Vagina (tissue), 2 donors: ENCODE data around the gene PHKG2. TPM values are rescaled to one million over a fixed set of nuclear protein-coding genes. Genes with fewer than 3 reads are reported as not detected.

Source experiments
- DNase-seq, 2 donors: peaks; one replicate each; pipeline ENCODE4 v3.0.0-alpha.2; 2017; ENCODE audit errors: extremely low spot score in 2 of 2
- H3K27ac ChIP-seq: fragments of 200-600 bp; sonication (generic); one replicate; pipeline ENCODE4 v1.5.1; 2019
- H3K27me3 ChIP-seq: fragments of 200-600 bp; sonication (generic); one replicate; pipeline ENCODE4 v1.5.1; 2019
- H3K36me3 ChIP-seq, 2 donors: fragments of 200-600 bp; sonication (generic); one replicate each; pipeline ENCODE4 v1.5.1; 2017 to 2019
- H3K4me1 ChIP-seq: fragments of 200-600 bp; sonication (generic); one replicate; pipeline ENCODE4 v1.5.1; 2019
- H3K4me3 ChIP-seq, 2 donors: fragments of 200-600 bp; sonication (generic); 1 replicate in 1 of 2; 2 replicates in 1 of 2; pipeline ENCODE4 v1.5.1; 2016 to 2019
- H3K9me3 ChIP-seq: fragments of 200-600 bp; sonication (generic); one replicate; pipeline ENCODE4 v1.5.1; 2019
- CTCF ChIP-seq, 3 experiments: fragments of 450-650 bp in 2 of 3; fragments of 200-600 bp in 1 of 3; sonication (generic) in 1 of 3; IDR thresholded peaks; one replicate each; pipeline ENCODE4 v1.5.1; 2017 to 2019; ENCODE audit warnings: antibody characterized with exemption in 3 of 3, mild to moderate bottlenecking in 2 of 3, moderate library complexity in 2 of 3
- POLR2A ChIP-seq, 2 donors: fragments of 450-650 bp; IDR thresholded peaks; one replicate each; pipeline ENCODE4 v1.6.1; 2017; ENCODE audit warnings: antibody characterized with exemption in 2 of 2, mild to moderate bottlenecking in 2 of 2, moderate library complexity in 2 of 2
- POLR2AphosphoS5 ChIP-seq, 2 donors: sonication (generic); formaldehyde crosslinking; IDR thresholded peaks; one replicate each; pipeline ENCODE4 v1.9.0; 2017; ENCODE audit warnings: antibody characterized with exemption in 2 of 2, mild to moderate bottlenecking in 2 of 2, low read depth in 1 of 2; ENCODE audit not compliant: insufficient read depth in 1 of 2
- intact Hi-C: fragments of 100-400 bp; cut with DNase I; formaldehyde crosslinking; loops from one replicate; pipeline ENCODE4 v1.15.1; 2023
- total RNA-seq: library from RNA; depleted of rRNA; stranded (reverse); fragments of >200 nt; gene quantifications from one replicate; pipeline ENCODE4 v1.2.3, GENCODE V29; 2016

PHKG2 gene
- total RNA-seq, 1 donor from 2014 or later, result 32.9 TPM

GRCh38 chr16:30786115-30786935 lies 38.1 kb downstream of the PHKG2 start:
- peaks cover 0 to 27% of the 10 kb centered on the region in 2 donors for H3K36me3 ChIP-seq
- H3K27ac ChIP-seq, result peak overlapping the region; percentile 85
- TF ChIP-seq CTCF (IDR thresholded peaks at IDR 0.05) (no peak), POLR2AphosphoS5 (IDR thresholded peaks at IDR 0.05; ENCODE audit: insufficient read depth in 1 of 2, low read depth in 1 of 2) (no peak), POLR2A (IDR thresholded peaks at IDR 0.05) (no peak)
- intact Hi-C loops, result no loop called here
- H3K4me3 ChIP-seq, result peak overlapping the region; percentile 66 to 94
- no peaks in the 10 kb centered on the region for H3K27me3 ChIP-seq
- peaks cover 29% of the 10 kb centered on the region for H3K4me1 ChIP-seq
- H3K9me3 ChIP-seq, result no peaks in the 10 kb centered on the region
- no peak for DNase-seq

GRCh38 chr16:30786936-30787612 lies 38.8 kb downstream of the PHKG2 start, which contains the start of gene ZNF629:
Gene ZNF629 (minus strand): TSS chr16:30787205. CDS start chr16:30784482, 2,723 bp downstream.
- H3K27ac ChIP-seq, result peak within 1 kb of the TSS; percentile 85
- no peaks in the 10 kb centered on the region for H3K9me3 ChIP-seq
- peaks cover 0 to 20% of the 10 kb centered on the region in 2 donors for H3K36me3 ChIP-seq
- TF ChIP-seq POLR2AphosphoS5 (IDR thresholded peaks at IDR 0.05; ENCODE audit: insufficient read depth in 1 of 2, low read depth in 1 of 2) (peak in 1 of 2 donors; percentile 67), POLR2A (IDR thresholded peaks at IDR 0.05) (no peak), CTCF (IDR thresholded peaks at IDR 0.05) (no peak)
- H3K4me3 ChIP-seq, result peak within 1 kb of the TSS; percentile 66 to 94
- H3K4me1 ChIP-seq, result peaks cover 29% of the 10 kb centered on the region
- intact Hi-C loops, result no loop called here
- H3K27me3 ChIP-seq, result no peaks in the 10 kb centered on the region
- DNase-seq, result no peak

- peaks cover 0 to 14% of the 10 kb centered on the region in 2 donors for H3K36me3 ChIP-seq
- no peak for DNase-seq
- no peaks in the 10 kb centered on the region for H3K9me3 ChIP-seq
- intact Hi-C loops, result no loop called here
- peak overlapping the region; percentile 66 to 94 for H3K4me3 ChIP-seq
- no peak for TF ChIP-seq POLR2AphosphoS5 (IDR thresholded peaks at IDR 0.05; ENCODE audit: insufficient read depth in 1 of 2, low read depth in 1 of 2)
- no peak for TF ChIP-seq CTCF (IDR thresholded peaks at IDR 0.05)
- no peak for TF ChIP-seq POLR2A (IDR thresholded peaks at IDR 0.05)
- H3K27ac ChIP-seq, result peak overlapping the region; percentile 85
- H3K27me3 ChIP-seq, result no peaks in the 10 kb centered on the region
- peaks cover 29% of the 10 kb centered on the region for H3K4me1 ChIP-seq
Observed at GRCh38 chr16:30787613-30788378, 39.6 kb downstream of the PHKG2 start.

GRCh38 chr16:30793508-30794069 lies 45.4 kb downstream of the PHKG2 start:
- H3K27me3 ChIP-seq, result no peaks in the 10 kb centered on the region
- H3K4me3 ChIP-seq, result no peak overlapping the region
- no peak for TF ChIP-seq POLR2A (IDR thresholded peaks at IDR 0.05)
- TF ChIP-seq POLR2AphosphoS5 (IDR thresholded peaks at IDR 0.05; ENCODE audit: insufficient read depth in 1 of 2, low read depth in 1 of 2), result no peak
- TF ChIP-seq CTCF (IDR thresholded peaks at IDR 0.05), result no peak
- H3K4me1 ChIP-seq, result no peaks in the 10 kb centered on the region
- no peak overlapping the region for H3K27ac ChIP-seq
- intact Hi-C loops, result no loop called here
- no peaks in the 10 kb centered on the region for H3K36me3 ChIP-seq
- DNase-seq, result no peak
- no peaks in the 10 kb centered on the region for H3K9me3 ChIP-seq
